Stimulated activated CD4-positive, alpha-beta T cell treated with anti-CD3 and anti-CD28 coated beads, Interleukin-1b, Interleukin-23, amount 100 ng/mL, for 48 hours (primary cell): Measurements from ENCODE around the gene VWA5B2.
"Not testable (repeated sequence)": the region's sequence is repeated elsewhere in the genome, so short reads cannot be mapped to it uniquely, and the experiment has no call there.

Experiments
- DNase-seq: peaks from one replicate; pipeline ENCODE4 v3.0.0-alpha.2; 2020

The VWA5B2 gene

GRCh38 chr3:184248454-184249411 is 19.3 kb downstream of the VWA5B2 start, which contains the start of gene ALG3:
TSS of gene ALG3 (minus strand) at chr3:184248962. CDS start at chr3:184248940, 22 bp downstream.
- peak; percentile 88 for DNase-seq

- DNase-seq = peak; percentile 98
Observed at GRCh38 chr3:184249412-184250166, 20.2 kb downstream of the VWA5B2 start, which contains the start of gene EEF1AKMT4. TSS of gene EEF1AKMT4 (plus strand) at chr3:184249672. CDS start at chr3:184249695, 23 bp downstream.

- DNase-seq = peak; percentile 91
Observed at GRCh38 chr3:184250167-184250828, 20.9 kb downstream of the VWA5B2 start.

- DNase-seq = peak; percentile 52
Observed at GRCh38 chr3:184255291-184256039, 26.1 kb downstream of the VWA5B2 start.

GRCh38 chr3:184257083-184257915 is 27.9 kb downstream of the VWA5B2 start:
- no peak for DNase-seq

GRCh38 chr3:184258926-184259325 is 29.5 kb downstream of the VWA5B2 start:
- no peak for DNase-seq

- no peak for DNase-seq
Observed at GRCh38 chr3:184259396-184259877, 30.1 kb downstream of the VWA5B2 start.

GRCh38 chr3:184259878-184260723 is 30.7 kb downstream of the VWA5B2 start:
- no peak for DNase-seq

- no peak for DNase-seq
Observed at GRCh38 chr3:184260724-184261269, 31.4 kb downstream of the VWA5B2 start.

GRCh38 chr3:184261270-184261853 is 32.0 kb downstream of the VWA5B2 start, which contains the start of gene CAMK2N2:
TSS of gene CAMK2N2 (minus strand) at chr3:184261553. CDS start at chr3:184261285, 268 bp downstream.
- peak; percentile 30 for DNase-seq

GRCh38 chr3:184261854-184262763 is 32.7 kb downstream of the VWA5B2 start:
- peak; percentile 29 for DNase-seq

- no peak for DNase-seq
Observed at GRCh38 chr3:184262764-184263179, 33.4 kb downstream of the VWA5B2 start.

- DNase-seq = not testable (repeated sequence)
Observed at GRCh38 chr3:184267249-184267648, 37.9 kb downstream of the VWA5B2 start.

GRCh38 chr3:184272269-184272668 is 42.9 kb downstream of the VWA5B2 start:
- no peak for DNase-seq

- no peak for DNase-seq
Observed at GRCh38 chr3:184275381-184275701, 46.0 kb downstream of the VWA5B2 start.

GRCh38 chr3:184275961-184276910 is 46.9 kb downstream of the VWA5B2 start, which contains the start of gene ECE2:
TSS of gene ECE2 (plus strand) at chr3:184276022. CDS start at chr3:184276154, 132 bp downstream.
- no peak for DNase-seq

GRCh38 chr3:184277366-184277765 is 48.0 kb downstream of the VWA5B2 start:
- no peak for DNase-seq
